CD4-positive, alpha-beta T cell treated with Interleukin-1 beta for 1 hour (primary cell): Measurements from ENCODE around the gene TRAF7.
A peak's percentile ranks its signal among the peaks of the same experiment; 100 is the strongest.
"Not testable (repeated sequence)": the region's sequence is repeated elsewhere in the genome, so short reads cannot be mapped to it uniquely, and the experiment has no call there.

ENCODE experiments used
- DNase-seq, 2 donors: peaks; one replicate each; pipeline ENCODE4 v3.0.0-alpha.2; 2020 to 2022

The TRAF7 gene

DNA sequence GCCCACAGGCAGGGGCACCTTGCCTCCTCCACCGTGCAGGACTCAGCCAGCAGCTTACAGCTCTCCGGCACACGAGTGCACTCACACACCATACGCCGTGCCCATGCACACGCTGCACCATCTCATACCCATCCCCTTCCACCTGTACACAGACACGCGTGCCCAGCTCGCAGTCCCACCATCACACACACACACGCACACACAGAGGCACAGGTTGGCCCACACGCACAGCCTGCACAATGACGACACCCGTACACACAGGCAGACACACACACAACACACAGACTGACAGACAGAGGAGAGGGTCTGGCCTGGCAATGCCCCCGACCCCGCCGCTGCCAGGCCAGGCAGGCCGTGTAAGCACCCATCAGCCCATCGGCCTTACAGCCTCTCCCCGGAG is 28.8 kb downstream of the TRAF7 start:
- DNase-seq: no peak

DNA sequence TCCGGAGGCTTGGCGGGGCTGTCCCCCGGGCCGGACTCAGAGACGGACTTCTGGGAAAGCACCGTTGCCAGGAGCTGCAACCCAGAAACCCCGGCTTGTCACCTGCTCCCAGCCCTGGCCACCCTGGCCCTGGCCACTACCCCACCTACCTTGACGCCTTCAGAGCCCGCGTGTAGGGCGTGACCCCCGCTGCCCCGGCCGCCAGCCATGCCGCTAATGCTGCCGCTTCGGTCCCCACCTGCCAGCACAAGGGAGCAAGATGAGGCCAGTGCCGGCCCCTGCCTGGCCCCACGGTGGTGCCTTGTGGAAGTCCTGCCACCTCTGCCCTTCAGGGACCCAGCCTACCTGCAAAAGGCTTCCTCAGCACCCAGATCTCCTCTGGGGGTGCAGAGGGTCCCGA is 29.4 kb downstream of the TRAF7 start:
- DNase-seq: no peak

DNA sequence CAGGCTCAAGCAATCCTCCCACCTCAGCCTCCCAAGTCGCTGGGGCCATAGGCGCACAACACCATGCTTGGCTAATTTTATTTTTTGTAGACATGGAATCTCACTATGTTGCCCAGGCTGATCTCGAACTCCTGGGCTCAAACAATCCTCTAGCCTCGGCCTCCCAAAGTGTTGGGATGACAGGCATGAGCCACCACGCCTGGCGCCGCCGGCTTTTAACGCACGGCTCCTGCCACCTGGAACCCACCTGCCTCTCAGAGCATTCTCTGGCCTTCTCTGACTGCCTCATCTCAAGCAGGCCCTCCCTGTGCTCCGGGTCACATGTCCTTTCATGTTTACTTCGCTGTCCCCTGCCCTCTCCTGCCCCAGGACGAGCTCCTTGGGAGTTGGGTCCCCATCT is 30.5 kb downstream of the TRAF7 start:
- no peak for DNase-seq

DNA sequence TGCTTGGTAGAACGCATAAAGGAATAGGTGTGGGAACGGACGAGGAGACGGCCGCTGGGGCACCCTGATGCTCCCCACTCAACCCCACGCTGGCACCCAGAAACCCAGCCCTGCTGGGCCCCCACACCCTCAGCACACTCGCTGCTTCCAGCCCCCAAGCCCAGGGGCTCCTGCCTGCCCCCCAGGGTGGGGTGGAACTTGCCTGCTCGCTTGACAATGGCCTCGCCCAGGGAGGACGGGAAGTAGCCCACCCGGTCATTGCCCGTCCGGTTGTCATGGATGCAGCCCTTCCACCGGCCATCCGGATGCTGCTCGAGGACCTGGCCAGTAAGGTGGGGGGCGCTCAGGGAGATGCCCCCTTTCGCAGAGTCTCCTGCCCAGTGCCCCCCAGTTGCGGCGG is 30.9 kb downstream of the TRAF7 start:
- no peak for DNase-seq

DNA sequence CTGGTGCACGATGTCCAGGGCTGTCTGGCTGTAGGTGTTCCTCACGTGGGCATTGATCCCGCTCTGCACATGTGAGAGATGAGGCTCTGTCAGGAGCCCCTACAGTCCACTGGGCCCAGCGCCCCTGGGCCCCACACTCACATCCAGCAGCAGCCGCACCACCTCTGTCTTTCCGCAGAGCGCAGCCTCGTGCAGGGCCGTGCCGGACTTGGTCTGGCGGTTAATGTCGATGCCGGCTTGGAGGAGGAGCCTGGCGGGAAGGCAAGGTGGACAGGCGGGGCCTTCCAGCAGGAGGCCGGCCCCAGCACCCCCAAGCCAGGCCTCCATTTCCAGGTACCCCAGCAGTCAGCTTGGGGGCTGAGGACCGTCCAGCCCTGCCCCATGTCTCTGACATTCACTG is 31.6 kb downstream of the TRAF7 start:
- DNase-seq: no peak

DNA sequence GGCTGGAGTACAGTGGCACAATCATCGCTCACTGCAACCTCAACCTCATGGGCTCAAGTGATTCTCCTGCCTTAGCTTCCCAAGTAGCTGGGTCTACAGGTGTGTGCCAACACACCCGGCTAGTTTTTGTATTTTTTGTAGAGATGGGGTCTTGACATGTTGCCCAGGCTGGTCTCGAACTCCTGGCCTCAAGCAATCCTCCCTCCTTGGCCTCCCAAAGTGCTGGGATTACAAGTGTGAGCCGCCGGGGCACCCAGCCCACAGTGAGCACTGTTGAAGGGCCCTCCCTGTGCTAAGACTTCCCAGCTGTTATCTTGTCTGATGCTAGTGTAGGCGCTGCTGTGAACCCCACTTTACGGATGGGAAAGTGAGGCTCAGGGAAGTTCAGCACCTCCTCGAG is 32.8 kb downstream of the TRAF7 start:
- DNase-seq: no peak

DNA sequence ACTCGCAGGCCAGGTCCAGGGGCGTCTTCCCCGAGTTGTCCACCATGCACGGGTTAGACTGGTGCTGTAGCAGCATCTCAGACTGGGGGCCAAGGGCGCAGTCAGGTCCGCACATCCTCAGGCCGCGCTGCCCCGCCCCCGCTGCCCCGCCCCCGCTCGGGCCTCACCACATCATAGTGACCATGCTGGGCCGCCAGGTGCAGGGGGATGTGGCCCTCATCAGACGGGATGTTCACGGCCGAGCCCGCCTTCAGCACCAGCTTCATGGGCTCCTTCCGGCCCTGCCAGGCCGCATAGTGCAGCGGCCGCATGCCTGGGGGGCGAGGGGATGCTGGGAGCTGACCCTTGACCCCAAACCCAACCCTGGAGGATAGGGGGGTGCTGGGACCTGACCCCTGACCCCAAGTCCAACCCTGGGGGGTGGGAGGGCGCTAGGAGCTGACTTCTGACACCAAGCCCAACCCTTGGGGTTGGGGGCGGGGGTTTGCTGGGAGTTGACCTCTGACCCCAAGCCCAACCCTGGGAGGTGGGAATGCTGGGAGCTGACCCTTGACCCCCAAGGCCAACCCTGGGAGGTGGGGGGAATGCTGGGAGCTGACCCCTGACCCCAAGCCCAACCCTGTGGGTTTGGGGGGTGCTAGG is 33.8 kb downstream of the TRAF7 start:
- no peak for DNase-seq

DNA sequence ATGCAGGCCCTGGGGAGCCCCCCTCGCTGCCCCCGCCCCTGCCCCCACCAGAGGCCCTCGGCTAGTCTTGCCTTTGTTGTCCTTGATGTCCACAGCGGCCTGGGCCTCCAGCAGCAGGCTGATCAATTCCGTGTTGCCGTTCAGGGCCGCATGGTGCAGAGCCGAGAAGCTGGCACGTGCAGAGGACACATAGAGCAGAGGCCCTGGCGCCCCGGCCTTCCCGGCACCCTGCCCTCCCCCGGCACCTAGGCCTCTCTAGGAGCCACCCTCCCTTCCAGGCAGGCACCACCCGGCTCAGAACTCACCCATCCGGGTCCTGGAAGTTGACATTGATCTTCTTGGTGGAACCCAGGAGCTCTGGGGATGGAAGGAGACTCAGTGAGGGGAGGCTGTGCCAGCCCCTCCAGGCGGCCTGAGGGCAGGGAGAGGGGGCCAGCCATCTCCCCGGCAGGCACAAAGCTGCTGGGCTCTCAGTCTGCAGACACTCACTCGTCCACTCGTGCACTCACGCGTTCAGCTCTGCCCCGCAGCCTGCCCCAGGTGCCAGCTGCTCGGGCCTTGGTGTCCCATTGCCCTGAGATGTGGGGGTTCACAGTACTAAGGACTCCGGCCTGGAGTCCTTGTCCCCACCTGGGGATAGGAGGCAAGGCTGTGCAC is 34.5 kb downstream of the TRAF7 start:
- DNase-seq: no peak

DNA sequence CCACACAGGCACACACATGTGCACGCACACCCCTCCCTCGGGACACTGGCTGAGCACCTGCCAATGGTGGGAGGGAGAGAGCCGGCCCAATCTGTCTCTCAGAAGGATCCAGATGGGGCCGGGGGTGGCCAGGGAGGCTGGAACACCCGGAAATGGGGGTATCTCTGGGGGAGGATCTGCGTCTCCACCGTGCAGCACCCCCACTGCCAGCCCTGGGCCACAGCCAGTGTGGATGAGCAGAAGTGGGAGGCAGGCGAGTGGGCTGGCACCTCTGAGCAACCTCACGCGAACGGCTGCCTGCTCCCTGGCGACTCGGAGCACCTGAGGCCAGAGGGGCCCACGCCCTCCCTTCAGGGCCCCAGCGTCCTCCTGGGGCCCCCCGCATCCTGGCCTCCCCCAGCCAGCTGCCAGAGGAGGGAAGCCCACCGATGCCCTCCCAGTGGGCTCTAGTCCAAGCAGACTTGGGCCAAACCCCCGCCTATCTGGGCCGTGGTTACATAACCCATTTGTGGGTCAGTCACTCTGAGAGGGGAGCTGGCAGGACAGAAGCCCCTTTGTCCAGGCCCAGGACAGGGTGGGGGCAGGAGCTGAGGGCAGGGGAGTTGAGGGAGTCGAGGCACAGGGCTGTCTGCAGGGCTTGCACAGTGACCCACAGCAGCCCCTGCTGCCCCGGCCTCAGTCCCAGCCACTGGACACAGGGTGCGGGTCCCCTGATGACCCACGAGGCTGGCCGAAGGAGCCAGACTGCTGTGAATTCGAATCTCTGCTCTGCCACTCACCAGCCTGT is 35.3 kb downstream of the TRAF7 start:
- no peak for DNase-seq

DNA sequence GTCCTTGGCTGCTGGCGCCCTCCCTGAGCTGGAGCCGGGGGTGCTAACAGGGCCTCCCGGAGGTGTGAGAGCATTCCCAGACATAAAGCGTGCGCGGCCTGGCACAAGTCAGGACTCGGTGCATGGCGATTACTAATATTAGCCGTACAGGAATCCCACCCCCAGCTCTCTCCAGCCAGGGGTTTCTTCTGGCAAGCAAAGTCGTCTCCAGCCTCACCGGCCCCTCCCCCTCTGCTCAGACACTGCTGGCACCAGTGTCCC is 35.8 kb downstream of the TRAF7 start:
- DNase-seq: no peak

DNA sequence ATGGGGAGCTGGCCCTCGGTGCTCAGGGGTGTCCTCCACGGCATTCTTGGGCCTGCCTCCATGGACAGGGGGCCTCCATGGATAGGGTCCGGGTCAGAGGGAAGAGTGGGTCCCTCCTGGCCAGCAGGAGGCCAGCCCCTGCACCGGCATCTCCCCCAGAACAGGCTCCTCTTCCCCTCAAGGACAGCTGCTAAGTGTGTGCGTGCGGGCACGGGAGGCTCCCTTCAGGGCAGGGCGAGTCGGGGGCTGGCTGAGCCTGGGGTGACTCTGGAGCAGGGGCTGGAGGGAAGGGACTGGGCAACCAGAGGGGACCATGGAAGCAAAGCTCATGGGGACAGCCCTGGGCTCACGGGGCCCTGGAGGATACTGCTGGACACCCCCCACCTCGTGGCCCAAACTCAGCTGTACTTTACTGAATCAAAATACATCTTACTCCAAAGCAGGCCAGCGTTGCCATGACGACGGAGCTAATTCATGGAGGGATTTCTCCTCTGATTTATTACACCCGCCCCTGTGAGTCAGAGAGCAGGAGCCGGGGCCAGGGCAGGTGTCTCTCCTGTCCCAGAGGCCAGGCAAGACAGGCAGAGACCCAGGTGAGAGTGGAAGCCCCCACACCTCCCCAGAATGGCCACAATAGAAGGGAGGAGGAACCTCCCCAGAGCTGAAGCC is 38.7 kb downstream of the TRAF7 start:
- DNase-seq: no peak

DNA sequence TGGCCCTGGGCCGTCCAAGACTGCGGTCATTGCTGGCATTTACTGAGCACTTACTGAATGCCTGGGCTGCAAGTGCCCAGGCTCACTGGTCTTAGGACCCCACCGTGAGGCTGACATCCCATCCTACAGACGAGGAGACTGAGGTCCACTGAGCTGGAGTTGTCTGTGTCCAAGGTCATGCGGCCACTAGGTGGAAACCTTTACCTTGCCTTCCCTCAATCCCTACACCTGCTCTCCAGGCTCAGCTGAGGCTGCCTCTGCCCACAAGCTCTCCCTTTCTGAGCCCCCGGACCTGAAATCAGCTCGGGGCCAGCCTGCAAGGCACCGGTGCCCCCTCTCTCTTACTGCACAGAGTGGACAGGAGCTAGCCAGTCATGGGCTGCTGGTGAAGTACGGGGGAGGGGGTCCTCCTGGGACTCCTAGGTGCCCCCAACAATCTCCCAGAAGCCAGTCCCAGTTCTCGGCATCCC is 39.3 kb downstream of the TRAF7 start:
- DNase-seq: peak; percentile 64 to 71

DNA sequence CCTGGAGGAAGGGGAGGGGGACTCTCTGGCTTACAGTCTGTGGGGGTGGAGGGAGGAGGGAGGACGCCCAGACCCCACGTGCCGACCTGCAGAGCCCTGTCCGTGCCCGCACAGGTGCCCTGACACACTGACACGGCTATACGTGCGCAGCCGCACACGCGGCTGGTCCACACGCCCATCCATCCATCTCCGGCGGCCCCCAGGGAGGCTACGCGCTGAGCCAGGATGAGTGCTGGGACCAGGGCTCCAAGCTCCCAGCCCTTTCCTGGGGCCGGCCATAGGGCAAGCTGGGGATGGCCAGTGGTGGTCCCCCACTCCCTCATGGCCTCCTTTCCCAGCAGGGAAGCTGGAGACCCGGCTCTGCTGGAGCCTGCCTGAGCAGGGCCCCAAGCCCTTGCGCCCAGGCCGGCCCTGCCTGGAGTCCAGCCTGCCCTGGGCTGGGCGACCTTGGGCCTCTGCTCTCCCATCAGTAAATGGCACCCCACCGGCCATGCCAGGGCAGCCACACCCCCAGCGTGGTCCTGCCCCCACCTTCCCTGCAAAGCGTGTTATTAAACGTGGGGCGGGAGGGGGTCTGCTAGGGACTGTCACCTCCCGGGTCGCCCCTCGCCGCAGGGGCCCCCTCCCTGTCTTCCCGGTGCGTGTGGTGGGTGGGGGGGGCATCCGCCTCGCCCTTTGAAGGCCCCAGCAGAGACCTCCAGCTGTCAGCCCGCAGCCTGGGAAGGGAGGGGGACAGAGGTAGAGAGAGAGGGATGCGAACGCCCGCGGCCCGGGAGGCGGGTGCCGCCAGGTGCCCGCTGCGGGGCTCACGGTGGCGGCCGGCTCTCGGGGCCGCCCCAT is 40.0 kb downstream of the TRAF7 start:
- DNase-seq: no peak

DNA sequence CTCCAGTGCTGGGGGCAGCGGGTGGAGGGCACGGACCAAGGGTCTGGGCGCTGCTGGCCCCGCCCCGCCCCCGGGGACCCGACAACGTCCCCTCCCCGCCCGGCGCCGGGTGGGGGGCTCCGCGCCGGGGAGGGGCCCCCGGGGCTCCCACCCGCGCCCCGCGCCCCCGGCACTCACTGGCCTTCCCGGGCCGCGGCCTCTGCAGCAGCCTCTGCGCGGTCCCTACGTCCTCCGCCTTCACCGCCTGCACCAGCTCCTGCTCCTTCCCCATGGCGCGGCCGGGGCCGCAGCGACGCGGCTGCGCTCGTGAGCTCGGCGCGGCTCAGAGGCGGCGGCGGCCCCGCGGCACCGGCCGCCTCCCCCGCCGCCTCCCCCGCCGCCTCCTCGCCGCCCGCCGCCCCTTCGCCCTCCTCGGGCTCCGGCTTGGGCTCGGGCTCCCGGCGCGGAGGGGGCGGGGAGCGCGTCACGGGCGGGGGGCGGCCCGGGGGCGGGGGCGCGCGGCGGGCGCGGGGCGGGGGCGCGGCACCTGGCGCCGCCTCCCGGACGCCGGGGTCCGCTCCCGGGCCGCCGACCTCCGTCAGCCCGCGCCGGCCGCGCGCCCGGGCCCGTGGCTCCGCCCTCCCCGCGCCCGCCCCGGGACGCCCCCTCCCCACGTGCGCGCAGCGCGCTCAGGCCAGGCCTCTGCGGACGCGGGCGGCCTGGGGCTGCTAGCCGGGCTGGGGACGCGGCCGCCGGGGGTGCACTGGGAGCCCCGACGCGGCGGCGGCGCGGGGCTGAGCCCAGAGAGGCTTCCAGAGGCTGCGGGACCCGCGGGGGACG is 40.8 kb downstream of the TRAF7 start, which contains the start of gene CASKIN1:
TSS of gene CASKIN1 (minus strand) at position 444 of the 819 bp plus-strand sequence. CDS start at position 271, 173 bp downstream.
- DNase-seq: no peak

DNA sequence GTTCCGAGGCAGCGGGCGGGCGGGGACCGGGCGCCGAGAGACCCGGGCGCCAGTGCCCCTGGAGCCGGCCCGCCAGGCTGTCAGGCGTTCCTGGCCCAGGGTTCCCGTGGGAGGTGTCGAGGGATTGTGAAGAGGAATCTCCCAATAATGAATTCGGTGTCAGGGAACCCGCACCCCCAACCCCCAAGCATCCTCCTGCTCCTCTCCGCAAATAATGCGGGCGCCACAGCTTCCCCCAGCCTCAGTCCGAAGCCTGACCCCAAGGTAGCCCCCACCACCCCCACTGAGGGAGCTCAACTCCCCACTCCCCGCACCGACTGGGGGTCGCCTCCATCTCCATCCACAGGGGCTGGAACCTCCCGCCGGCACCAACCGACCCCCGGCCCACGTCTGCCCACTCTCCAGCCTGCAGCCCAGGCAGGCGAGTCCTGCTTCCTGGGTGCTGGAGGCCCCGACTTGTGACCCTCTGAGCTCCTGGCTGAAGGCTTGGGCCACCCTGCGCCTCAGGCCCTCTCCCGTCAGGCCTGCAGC is 41.5 kb downstream of the TRAF7 start:
- DNase-seq: no peak

DNA sequence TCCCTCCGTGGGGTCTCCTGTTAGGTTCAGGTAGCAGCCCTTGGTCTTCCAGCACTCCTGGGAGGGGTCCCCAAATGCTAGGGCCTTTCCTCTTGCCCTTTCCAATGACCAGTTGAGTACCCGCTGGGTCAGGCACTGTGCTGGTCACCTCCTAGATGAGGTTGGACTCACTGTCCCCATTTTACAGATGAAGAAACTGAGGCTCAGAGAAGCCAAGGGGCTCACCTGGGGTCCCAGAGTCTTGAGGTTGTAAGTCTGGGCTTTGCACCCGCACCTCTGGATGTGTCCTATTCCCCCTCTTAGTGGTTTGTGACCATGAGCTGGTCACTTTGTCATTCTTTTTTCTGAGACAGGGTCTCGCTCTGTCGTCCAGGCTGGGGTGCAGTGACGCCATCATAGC is 42.2 kb downstream of the TRAF7 start:
- DNase-seq: no peak

DNA sequence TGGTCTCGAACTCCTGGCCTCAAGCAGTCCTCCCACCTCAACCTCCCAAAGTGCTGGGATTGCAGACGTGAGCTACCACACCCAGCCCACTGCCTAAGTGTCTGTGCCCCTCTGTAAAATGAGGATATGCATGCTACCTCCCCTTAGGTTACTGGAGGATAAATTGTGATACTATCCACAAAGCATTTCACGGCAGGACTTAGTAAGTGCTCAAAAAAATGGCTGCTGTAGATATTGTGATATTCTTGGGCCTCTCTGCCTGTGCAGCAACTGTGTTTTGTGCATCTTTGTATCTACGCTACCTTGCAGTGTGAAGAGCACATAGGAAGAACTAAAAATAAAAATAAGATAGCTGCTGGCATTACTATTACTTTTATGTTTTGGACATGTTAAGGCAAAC is 42.7 kb downstream of the TRAF7 start:
- no peak for DNase-seq

DNA sequence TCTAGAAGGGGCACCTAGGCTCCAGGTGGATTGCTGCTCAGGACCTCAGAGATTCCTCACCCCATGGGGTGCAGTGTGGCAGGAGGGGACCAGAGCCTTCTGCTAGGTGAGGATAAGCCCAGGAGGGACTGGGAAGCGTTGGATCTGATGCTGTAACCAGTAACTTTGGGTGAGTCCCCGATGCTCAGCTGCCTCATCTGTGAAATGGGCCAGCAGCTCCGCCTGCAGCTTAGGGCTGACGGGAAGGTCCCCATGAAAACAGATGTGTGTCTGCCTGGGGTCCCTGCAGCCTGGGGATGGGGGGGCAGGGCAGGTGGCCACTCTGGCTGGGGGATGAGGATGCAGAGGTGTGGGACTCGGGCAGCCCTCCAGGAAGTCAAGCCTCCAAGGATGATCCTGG is 43.5 kb downstream of the TRAF7 start:
- DNase-seq: no peak

DNA sequence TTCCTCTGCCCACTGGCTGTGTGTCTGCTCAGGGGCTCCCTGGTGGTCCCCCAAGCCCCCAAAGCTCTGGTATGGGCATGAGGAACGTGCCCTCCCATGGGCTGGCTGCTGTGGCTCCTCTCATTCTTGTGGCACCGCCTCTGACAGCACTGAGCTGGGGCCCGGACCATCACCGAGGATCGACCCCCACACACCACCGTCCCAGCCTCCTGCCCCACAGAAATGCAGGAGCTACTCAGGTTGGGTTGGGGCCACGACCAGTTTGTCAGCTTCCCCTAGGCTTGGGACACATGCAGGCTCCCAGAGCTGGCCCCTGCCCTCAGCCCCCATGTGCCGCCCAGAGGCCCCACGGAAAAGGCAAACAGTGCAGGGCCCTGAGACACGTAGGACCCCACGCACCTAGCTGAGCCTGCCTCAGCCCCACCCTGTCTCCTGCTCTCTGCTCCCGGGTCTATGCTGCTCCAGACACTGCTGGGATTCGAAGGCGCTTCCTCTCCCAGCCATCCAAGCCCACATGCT is 44.1 kb downstream of the TRAF7 start:
- DNase-seq: no peak

DNA sequence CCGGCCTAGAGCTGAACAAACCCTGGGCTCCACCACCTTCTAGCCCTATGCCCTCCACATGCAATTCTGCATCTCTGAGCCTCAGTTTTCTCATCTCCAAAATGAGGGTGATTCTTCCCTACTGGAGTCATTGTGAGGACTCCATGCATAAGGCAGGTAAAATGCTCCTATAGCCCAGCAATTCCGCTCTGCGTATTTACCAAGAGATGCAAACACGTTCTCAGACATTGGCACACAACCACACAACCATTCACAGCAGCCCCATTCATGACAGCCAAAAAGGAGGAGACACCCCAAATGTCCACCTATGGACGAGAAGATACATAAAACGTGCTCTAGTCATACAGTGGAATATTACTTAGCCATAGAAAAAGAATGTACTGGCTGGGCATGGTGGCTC is 44.7 kb downstream of the TRAF7 start:
- DNase-seq: no peak

DNA sequence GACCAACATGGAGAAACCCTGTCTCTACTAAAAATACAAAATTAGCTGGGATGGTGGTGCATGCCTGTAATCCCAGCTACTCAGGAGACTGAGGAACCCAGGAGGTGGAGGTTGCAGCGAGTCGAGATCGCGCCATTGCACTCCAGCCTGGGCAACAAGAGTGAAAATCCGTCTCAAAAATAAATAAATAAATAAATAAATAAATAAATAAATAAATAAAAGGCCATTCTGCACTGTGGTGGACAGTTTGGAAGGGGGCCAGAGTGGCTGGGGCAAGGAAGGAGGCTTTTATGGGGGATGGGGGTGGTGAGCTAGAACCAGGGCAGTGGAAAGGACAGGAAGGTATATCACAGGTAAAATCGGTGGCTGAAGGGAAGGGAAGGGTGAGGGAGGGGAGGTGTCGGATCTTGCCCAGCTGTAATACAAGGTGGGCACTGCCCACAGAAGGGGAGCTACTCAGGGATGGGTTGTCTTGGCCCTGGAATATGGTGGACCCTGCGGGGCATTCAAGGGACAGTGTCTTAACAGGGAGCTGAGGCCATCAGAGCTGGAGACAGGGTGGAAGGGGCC is 47.6 kb downstream of the TRAF7 start:
- not testable (repeated sequence) for DNase-seq
